NCI-H187 treated with DMSO at 0.1 percent for 48 hours (cell line): ENCODE measurements around the gene TREM1.
"Not testable (repeated sequence)": the region's sequence is repeated elsewhere in the genome, so short reads cannot be mapped to it uniquely, and the experiment has no call there.

Experiments used
- DNase-seq: peaks from one replicate; lab custom pipeline; 2025; lab: John Stamatoyannopoulos, UW

The TREM1 gene

DNA sequence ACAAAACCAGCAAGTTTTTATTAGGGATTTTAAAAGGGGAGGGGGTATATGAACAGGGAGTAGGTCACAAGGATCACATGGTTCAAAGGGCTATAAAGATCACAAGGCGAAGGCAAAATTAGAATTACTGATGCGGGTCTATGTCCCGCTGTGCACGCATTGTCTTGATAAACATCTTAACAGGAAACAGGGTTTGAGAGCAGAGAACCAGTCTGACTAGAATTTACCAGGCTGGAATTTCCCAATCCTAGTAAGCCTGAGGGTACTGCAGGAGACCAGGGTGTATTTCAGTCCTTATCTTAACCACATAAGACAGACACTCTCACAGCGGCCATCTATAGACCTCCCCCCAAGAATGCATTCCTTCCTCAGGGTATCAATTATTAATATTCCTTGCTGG lies 10.8 kb upstream of the TREM1 start:
- not testable (repeated sequence) for DNase-seq

DNA sequence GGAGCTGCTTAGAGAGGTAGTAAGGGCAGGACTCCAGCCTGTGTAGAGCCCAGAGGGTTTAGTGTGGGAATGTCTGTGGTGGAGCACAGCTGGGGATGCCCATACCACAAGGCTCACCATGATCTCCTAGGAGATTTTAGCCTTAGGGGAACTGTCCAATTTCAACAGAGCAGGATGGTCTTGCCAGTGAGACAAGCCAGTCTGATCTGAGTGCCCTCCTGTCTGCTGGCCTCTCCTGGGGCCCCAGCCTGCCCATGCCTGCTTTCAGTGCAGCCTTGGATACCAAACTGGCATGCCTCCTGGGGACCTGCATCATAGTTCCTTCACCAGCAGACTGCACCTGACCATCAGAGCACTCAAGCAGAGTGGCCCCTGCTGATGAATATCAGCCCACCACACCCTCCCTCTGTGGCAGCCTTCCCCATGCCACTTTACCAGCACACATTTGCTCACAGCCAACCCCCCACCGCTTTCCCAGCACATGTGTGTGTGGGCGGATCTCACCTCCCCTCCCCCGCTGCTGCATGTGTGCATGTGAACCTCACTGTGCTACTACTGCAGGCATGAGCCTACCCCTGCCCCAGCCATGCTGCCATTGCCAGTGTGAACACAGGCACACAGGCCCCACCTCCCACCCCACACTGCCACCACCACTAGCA lies 7.9 kb upstream of the TREM1 start:
- DNase-seq = no peak

DNA sequence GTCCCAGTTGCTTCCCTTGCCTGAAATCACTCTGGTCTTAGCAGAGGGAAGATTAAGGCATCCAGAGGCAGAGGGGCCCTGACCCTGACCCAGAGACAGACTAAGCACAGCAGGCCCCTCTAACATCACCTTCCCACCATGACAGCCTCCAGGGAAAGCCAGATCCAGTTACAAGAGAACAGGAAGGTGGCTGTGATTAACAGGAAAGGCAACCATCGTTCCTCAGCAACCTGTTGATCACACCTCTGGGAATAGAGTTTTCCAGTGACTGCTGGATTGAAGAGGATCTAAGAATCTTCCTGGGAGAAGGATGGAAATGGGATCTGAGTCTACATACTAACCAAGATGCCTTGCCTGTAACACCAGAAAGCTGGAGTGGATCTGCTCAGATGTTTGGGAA lies 5.2 kb upstream of the TREM1 start:
- DNase-seq = no peak

DNA sequence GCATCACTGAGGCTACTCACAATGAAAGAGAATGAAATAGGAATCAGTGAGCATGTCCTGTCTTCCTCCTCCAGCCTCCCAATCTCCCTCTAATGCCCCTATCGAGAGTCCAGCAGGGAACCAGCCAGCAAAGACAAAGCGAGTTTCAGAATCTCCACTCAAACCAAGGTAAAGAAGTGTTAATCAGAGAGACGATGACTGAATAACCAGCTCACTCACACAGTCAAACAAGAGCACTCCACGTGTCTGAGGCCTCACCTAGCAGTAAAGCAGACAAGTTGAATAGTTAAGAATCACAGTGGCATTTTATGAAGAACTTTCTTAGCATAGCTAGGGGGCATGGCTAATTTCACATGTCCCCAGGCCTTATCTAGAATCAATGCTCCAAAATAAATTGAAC lies 3.3 kb upstream of the TREM1 start:
- no peak for DNase-seq

DNA sequence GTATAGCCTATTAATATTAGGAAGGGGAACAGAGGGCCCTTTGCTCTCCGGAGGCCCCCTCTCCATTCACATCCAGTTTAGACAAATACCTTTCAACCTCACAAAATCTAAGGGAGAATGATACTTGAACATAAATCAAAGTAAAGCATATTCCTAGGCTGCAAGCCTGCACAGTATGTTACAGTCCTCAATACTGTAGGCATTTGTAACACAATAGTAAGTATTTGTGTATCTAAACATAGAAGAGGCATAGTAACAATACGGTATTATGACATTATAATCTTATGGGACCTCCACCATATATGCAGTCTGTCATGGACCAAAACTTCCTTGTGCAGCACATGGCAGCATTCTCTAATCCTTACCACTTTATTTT lies 2.3 kb upstream of the TREM1 start:
- no peak for DNase-seq

- DNase-seq = peak; percentile 83
Measured at GRCh38 chr6:41288030-41288753, 1.7 kb upstream of the TREM1 start.

DNA sequence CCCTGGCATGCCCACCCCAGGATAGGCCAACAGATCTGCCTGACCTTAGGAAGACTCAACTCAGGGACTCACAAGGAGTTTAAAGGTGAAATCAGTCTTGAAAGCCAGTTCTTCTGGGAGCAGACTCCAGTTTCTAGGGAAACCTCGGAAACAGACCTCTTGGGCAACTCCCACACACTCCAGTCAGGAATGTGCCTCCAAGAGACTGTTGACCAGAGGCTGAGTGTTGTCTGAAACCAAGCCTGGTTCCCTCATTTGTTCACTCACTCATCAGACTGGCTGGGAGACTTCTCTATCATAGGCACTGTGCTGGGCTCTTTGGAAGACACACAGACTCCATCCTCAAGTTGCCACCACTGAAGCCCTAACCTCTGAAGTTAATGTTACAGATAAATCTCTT lies 1.8 kb downstream of the TREM1 start:
- no peak for DNase-seq

- DNase-seq = no peak
Measured at GRCh38 chr6:41283600-41283999, 2.9 kb downstream of the TREM1 start.

GRCh38 chr6:41280381-41281057 lies 6.0 kb downstream of the TREM1 start:
- DNase-seq = no peak

GRCh38 chr6:41278699-41279405 lies 7.6 kb downstream of the TREM1 start:
- DNase-seq = peak; percentile 30

DNA sequence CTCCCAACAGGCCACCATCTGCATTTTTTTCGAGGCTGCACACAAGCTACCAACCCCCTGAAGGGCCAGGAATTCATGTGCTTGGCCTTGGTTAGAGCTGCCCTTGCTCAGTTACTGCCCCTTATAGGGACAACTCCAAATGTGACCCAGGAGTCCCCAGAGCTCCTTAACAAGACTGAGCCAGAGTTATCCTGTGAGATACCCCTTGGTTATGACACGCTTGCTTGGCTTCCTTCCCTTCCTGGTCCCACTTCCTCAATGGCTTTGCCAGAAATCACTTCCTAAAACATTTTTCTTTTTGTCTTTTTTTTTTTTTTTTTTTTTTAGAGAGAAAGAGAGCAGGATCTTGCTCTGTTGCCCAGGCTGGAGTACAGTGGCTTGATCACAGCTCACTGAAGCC lies 8.9 kb downstream of the TREM1 start:
- no peak for DNase-seq

- DNase-seq = no peak
Measured at GRCh38 chr6:41275489-41275888, 11.0 kb downstream of the TREM1 start.

DNA sequence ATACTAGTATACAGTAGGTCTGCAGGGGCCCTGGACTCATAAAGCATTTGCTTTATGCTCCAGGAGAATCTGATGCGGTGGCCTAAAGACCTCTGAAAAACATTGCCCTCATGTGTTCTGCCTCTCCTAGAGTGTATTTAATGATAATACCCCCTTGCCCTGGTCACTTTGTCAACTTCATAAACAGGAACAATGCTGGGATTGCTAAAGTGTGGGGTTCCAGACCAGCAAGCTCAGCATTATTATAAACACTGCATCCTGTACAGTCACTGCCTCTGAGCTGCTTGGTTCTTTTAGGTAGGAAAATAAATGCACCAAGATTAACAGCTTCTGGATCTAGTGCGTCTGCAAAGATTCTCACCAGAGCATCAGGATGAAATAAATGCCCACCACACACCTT lies 12.2 kb downstream of the TREM1 start:
- DNase-seq = no peak

DNA sequence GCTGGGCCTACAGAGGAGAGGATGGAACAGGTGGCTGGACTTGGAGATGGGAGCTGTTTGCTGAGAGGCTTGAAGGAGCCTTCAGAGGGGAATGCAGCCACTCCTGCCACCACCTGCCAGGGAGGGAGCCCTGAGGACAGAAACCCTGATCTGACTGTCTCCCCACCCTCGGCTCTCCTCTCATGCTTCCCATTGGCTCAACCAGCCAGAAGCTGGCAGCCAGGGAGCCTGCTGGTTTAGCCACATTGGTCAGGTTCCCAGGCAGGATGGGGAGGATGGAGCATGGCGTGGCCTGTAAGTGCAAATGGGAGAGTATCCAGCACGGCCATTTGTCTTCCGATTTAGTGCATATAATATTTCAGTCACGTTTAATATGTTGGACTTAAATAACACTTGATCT lies 12.8 kb downstream of the TREM1 start:
- DNase-seq = peak; percentile 45

GRCh38 chr6:41272591-41273240 lies 13.8 kb downstream of the TREM1 start:
- DNase-seq = no peak

GRCh38 chr6:41271901-41272395 lies 14.5 kb downstream of the TREM1 start:
- no peak for DNase-seq

- DNase-seq = no peak
Measured at GRCh38 chr6:41269716-41270115, 16.8 kb downstream of the TREM1 start.

- no peak for DNase-seq
Measured at GRCh38 chr6:41269166-41269565, 17.3 kb downstream of the TREM1 start.

GRCh38 chr6:41268478-41268877 lies 18.0 kb downstream of the TREM1 start:
- DNase-seq = no peak

- no peak for DNase-seq
Measured at GRCh38 chr6:41266541-41266940, 19.9 kb downstream of the TREM1 start.

GRCh38 chr6:41263267-41263666 lies 23.2 kb downstream of the TREM1 start:
- DNase-seq = no peak

DNA sequence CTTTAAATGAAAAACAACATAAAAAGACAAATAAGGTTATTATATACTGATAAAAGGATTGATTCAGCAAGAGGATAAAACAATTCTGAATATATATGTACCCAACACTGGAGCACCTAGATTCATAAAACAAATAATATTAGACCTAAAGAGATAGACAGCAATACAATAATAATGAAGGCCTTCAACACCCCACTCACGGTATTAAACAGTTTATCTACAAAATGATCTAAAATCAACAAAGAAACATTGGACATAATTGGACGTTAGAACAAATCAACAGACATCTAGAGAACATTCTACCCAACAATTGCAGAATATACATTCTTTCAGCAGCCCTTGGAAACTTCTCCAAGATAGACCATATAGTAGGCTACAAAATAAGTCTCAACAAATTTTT lies 24.1 kb downstream of the TREM1 start:
- DNase-seq = no peak
